Measurements from ENCODE around the gene DDX10. TPM values are rescaled to one million over a fixed set of nuclear protein-coding genes. Genes with fewer than 3 reads are reported as not detected.

Gene DDX10
- total RNA-seq, 4 donors from 2014 or later, result 11.5 to 22.0 (median 14.3) TPM

DNA sequence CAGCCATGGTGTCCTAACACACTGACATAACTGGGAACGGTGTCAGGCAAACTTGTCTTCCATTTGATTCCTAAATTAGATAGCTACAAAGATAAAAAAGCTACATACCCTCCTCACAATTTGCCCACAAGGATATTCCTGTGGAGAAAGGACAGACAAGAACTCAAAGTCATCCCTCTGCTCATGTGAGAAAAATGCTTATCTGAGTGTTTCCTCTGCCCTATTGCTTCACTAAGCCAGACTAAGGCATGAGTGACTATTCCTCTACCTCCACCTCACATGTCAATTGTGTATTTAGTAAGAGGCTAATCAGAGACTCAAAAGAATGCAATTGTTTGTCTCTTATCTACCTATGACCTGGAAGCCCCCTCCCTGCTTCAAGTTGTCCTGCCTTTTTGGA, 247.7 kb downstream of the DDX10 start:
- no peaks in the 10 kb centered on the region for H3K36me3 ChIP-seq
- no peak for DNase-seq (ENCODE audit: extremely low spot score)
- H3K27ac ChIP-seq (replicated peaks in 1 of 4), result no peak overlapping the region
- H3K4me1 ChIP-seq, result peaks cover 0 to 5% (median 0%) of the 10 kb centered on the region in 4 donors
- intact Hi-C loops (cut with DNase I), result no loop called here
- no peaks in the 10 kb centered on the region for H3K27me3 ChIP-seq
- no peak for TF ChIP-seq POLR2A (IDR thresholded peaks at IDR 0.05; ENCODE audit: low read depth)
- TF ChIP-seq POLR2AphosphoS5 (IDR thresholded peaks at IDR 0.05), result no peak
- TF ChIP-seq EP300 (IDR thresholded peaks at IDR 0.05), result no peak
- TF ChIP-seq, protein P1, sequence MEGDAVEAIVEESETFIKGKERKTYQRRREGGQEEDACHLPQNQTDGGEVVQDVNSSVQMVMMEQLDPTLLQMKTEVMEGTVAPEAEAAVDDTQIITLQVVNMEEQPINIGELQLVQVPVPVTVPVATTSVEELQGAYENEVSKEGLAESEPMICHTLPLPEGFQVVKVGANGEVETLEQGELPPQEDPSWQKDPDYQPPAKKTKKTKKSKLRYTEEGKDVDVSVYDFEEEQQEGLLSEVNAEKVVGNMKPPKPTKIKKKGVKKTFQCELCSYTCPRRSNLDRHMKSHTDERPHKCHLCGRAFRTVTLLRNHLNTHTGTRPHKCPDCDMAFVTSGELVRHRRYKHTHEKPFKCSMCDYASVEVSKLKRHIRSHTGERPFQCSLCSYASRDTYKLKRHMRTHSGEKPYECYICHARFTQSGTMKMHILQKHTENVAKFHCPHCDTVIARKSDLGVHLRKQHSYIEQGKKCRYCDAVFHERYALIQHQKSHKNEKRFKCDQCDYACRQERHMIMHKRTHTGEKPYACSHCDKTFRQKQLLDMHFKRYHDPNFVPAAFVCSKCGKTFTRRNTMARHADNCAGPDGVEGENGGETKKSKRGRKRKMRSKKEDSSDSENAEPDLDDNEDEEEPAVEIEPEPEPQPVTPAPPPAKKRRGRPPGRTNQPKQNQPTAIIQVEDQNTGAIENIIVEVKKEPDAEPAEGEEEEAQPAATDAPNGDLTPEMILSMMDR (IDR thresholded peaks at IDR 0.05), result no peak
- 100% methylated on average over 1 of the region's 1 CpG for WGBS
- H3K9me3 ChIP-seq, result no peaks in the 10 kb centered on the region
- no peak overlapping the region for H3K4me3 ChIP-seq

DNA sequence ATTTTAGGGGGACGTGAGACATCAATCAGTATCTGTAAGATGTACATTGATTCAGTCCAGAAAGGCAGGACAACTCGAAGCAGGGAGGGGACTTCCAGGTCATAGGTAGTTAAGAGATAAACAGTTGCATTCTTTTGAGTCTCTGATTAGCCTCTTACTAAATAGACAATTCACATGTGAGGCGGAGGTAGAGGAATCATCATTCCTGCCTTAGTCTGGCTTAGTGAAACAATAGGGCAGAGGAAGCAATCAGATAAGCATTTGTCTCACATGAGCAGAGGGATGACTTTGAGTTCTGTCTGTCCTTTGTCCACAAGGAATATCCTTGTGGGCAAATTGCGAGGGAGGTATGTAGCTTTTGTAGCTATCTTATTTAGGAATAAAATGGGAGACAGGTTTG, 248.3 kb downstream of the DDX10 start:
- TF ChIP-seq POLR2AphosphoS5 (IDR thresholded peaks at IDR 0.05) (no peak), POLR2A (IDR thresholded peaks at IDR 0.05; ENCODE audit: low read depth) (no peak), EP300 (IDR thresholded peaks at IDR 0.05) (no peak)
- TF ChIP-seq, protein P1 (IDR thresholded peaks at IDR 0.05), result no peak
- no peaks in the 10 kb centered on the region for H3K36me3 ChIP-seq
- intact Hi-C loops (cut with DNase I), result no loop called here
- H3K27ac ChIP-seq (replicated peaks in 1 of 4), result no peak overlapping the region
- H3K4me3 ChIP-seq, result no peak overlapping the region
- DNase-seq (ENCODE audit: extremely low spot score), result no peak
- 96% methylated on average over 4 of the region's 4 CpGs for WGBS
- H3K27me3 ChIP-seq, result no peaks in the 10 kb centered on the region
- no peaks in the 10 kb centered on the region for H3K9me3 ChIP-seq
- peaks cover 0 to 5% (median 0%) of the 10 kb centered on the region in 4 donors for H3K4me1 ChIP-seq

DNA sequence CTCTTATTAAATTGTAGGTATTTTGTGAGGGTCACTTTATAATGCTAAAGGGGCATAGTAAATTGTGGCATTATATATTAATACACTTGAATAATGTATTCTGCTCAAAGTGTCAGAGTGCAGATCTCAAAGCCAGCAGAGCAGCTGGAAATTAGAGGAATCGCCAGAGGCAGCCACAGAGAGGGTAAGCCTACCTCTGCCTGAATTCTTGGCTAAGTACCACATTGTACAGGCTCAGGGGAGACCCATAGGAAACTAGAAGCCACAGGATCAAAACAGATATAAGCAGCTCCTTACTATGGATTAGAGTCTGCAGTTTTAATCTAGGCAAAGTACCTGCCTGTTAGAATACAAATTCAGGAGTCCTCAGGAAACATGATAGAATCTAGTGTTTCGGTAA, 249.3 kb downstream of the DDX10 start:
- peaks cover 0 to 5% (median 0%) of the 10 kb centered on the region in 4 donors for H3K4me1 ChIP-seq
- H3K9me3 ChIP-seq, result no peaks in the 10 kb centered on the region
- H3K27me3 ChIP-seq, result no peaks in the 10 kb centered on the region
- no peak for DNase-seq (ENCODE audit: extremely low spot score)
- intact Hi-C loops (cut with DNase I), result no loop called here
- H3K27ac ChIP-seq (replicated peaks in 1 of 4), result no peak overlapping the region
- WGBS, result 95% methylated on average over 2 of the region's 2 CpGs
- no peak for TF ChIP-seq POLR2AphosphoS5 (IDR thresholded peaks at IDR 0.05)
- no peak for TF ChIP-seq POLR2A (IDR thresholded peaks at IDR 0.05; ENCODE audit: low read depth)
- TF ChIP-seq EP300 (IDR thresholded peaks at IDR 0.05), result no peak
- TF ChIP-seq, protein P1 (IDR thresholded peaks at IDR 0.05), result no peak
- H3K4me3 ChIP-seq, result no peak overlapping the region
- peaks cover 0 to 2% (median 0%) of the 10 kb centered on the region in 4 donors for H3K36me3 ChIP-seq

DNA sequence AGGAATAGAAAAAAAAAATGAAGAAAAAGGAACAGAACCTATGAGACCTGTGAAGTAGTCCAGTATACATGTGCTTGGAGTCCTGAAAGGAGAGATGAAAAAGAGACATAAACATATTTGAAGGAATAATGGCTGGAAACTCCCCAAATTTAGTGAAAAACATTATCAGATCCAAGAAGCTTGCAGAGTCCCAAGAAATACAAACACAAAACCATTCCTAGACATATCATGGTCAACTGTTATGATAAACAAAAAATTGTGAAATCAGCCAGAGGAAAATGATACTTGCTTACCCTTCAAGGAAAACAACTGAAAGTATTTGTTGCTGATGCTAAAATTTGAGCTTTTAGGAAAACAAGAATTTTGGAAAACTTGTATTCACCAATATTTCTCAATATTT, 250.1 kb downstream of the DDX10 start:
- Histone ChIP-seq H3K27me3 (no peaks in the 10 kb centered on the region), H3K4me3 (no peak overlapping the region), H3K4me1 (peaks cover 0 to 5% (median 0%) of the 10 kb centered on the region in 4 donors), H3K9me3 (no peaks in the 10 kb centered on the region), H3K27ac (replicated peaks in 1 of 4) (no peak overlapping the region), H3K36me3 (peaks cover 0 to 4% (median 0%) of the 10 kb centered on the region in 4 donors)
- DNase-seq (ENCODE audit: extremely low spot score), result no peak
- TF ChIP-seq POLR2A (IDR thresholded peaks at IDR 0.05; ENCODE audit: low read depth), result no peak
- no peak for TF ChIP-seq POLR2AphosphoS5 (IDR thresholded peaks at IDR 0.05)
- TF ChIP-seq EP300 (IDR thresholded peaks at IDR 0.05), result no peak
- TF ChIP-seq, protein P1 (IDR thresholded peaks at IDR 0.05), result no peak
- intact Hi-C loops (cut with DNase I), result no loop called here

DNA sequence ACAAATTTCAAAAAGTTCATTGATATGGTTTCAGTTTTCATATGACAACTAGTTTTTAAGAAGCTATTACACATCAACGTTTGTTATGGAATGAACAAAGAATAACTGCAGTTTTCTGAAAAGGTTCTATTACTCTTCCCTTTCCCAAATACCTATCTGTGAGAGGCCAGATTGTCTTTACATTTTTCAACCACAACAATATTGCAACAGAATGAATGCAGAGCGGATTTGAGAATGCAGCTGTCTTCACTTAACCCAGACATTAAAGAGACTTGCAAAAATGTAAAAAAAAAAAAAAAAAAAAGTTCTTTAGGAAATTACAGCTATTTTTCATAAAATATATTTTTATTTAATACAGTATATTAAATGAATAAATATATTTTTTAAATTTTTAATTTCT, 250.8 kb downstream of the DDX10 start:
- intact Hi-C loops (cut with DNase I), result no loop called here
- H3K9me3 ChIP-seq, result no peaks in the 10 kb centered on the region

More for the DNA sequence above, 250.8 kb downstream of the DDX10 start:
- Histone ChIP-seq H3K4me3 (no peak overlapping the region), H3K27ac (replicated peaks in 1 of 4) (no peak overlapping the region), H3K27me3 (no peaks in the 10 kb centered on the region), H3K4me1 (peaks cover 0 to 5% (median 0%) of the 10 kb centered on the region in 4 donors), H3K36me3 (peaks cover 0 to 4% (median 0%) of the 10 kb centered on the region in 4 donors)
- WGBS, result 91% methylated on average over 2 of the region's 2 CpGs
- DNase-seq (ENCODE audit: extremely low spot score), result no peak
- TF ChIP-seq POLR2A (IDR thresholded peaks at IDR 0.05; ENCODE audit: low read depth) (no peak), POLR2AphosphoS5 (IDR thresholded peaks at IDR 0.05) (no peak)
